HG02763 (cell line): ENCODE results near the gene SSH2.

Experiments used
- ATAC-seq: cut with Tn5 transposase; IDR thresholded peaks from one replicate; pipeline ENCODE4 v1.9.1; 2021; ENCODE audit warnings: mild to moderate bottlenecking, moderate library complexity; ENCODE audit not compliant: unreplicated experiment

SSH2 gene

DNA sequence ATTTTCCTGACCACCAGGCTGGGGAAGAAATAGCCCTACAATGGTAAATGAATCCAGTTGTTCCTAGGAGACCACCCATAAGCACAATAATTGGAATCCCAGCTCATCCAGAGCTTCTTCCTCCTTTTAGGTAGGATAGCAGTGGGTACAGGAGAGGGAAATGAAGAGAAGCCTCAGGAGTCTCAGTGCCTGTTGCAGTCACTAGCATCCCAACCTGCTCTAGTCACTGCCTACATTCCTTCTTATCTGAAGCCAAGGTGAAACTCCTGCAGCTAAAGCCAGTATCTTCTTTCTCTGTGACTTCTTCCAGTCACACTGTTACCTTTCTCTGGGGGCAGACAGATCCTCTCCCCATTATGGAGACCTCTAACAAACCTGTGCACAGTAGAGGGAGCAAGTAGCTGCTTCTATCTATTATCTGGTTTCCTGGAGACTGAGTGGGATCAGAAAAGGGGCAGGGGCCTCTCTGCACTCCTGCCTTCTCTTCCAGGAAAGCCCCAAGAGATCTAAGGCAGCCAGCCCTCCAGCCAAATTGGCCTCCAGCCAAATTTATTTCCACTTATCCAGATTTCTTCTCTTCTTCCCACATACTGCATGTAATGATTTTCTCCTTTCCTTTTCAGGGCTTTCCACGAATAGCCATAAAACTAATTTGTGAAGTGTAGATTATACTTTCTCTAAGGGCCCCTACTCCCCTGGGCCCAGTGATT, 85.5 kb downstream of the SSH2 start:
- ATAC-seq, result no peak

DNA sequence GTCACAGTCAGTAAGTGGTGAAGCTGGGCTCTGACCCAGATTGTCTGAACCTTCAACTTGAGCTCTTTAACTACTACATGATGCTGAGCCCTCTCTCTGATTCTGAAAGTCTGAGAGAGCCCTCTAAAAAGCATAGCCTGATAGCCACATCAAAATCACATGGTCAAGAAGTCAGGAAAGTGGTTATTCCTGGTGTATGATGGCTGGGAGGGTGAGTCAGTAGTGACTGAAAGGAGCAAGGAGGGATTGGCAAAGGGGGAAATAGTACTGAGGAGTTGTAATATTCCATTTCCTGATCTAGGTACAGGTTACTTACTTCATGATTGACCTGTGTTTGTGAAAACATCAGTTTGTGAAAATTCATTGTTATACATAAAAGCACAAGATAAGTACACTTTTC, 89.1 kb downstream of the SSH2 start:
- ATAC-seq, result no peak

DNA sequence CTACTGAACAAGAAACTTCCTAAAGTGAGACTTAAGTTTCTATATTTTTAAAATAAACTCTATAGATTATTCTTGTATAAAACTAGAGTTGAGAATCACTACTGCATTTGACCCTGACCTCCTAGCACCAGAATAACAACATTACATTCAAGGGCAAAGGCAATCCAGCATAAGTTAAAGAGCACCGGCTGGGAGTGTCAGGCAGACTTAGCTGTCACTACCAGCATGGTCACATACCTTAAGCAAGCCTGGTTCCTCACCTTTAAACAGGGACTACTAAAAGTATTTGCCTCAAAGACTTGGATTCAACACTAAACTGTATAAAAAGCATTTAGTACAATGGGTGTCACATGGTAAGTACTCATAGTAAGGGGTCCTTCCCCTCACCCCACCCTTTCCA, 90.4 kb downstream of the SSH2 start:
- ATAC-seq, result no peak

DNA sequence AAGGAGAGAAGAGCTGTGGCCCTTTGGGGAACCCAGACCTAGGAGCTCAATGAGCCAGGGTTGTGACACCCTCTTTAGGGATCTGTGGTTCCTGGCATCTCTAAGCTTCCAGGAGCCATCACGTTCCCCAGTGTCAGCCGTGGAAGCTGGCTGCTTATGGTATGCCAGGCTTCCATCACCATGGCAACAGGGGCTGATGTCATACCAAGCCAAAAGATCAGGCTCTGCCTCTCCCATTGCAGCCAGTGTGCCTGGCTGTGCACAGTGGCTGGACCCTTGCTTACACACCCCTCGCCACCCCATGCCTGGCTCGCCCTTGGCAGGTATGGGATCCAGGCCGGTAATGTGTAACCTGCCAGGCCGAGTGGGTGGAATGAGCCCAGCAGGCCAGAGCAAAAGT, 91.1 kb downstream of the SSH2 start:
- ATAC-seq, result no peak

DNA sequence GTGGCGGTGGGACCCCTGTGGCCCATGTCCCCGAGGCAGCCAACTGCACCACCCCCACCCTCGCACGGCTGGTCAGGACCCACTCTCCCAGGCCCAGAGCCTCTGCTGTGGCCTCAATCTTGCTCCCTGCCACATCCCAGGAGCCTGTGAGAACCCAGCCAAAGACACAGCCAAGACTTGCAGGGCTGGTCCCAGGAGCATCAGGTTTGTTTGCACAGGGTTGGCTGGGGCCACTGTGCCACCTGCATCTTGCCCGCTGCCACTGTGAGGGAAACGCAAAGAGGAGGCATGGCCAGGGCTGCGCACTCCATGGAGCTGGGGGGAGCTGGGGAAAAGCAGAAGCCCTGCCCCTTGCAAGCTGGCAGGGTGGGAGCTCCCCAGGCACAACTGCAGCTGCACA, 92.5 kb downstream of the SSH2 start:
- no peak for ATAC-seq

DNA sequence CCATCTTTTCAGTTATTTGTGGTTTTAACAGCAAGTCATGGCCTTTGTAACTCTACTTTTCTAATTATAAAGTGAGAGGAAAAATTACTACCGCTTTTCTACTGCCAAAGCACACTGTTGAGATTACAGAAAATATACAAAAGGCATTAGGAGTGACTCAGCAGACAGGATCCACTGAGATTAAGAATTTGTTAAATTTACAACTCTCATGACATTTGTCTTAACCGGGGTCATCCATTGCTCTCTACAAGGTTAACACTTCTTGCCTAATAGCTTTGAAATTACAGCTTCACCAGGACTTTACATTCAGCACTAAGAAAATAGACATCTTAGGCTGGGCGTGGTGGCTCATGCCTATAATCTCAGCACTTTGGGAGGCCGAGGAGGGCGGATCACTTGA, 93.4 kb downstream of the SSH2 start:
- ATAC-seq, result no peak

DNA sequence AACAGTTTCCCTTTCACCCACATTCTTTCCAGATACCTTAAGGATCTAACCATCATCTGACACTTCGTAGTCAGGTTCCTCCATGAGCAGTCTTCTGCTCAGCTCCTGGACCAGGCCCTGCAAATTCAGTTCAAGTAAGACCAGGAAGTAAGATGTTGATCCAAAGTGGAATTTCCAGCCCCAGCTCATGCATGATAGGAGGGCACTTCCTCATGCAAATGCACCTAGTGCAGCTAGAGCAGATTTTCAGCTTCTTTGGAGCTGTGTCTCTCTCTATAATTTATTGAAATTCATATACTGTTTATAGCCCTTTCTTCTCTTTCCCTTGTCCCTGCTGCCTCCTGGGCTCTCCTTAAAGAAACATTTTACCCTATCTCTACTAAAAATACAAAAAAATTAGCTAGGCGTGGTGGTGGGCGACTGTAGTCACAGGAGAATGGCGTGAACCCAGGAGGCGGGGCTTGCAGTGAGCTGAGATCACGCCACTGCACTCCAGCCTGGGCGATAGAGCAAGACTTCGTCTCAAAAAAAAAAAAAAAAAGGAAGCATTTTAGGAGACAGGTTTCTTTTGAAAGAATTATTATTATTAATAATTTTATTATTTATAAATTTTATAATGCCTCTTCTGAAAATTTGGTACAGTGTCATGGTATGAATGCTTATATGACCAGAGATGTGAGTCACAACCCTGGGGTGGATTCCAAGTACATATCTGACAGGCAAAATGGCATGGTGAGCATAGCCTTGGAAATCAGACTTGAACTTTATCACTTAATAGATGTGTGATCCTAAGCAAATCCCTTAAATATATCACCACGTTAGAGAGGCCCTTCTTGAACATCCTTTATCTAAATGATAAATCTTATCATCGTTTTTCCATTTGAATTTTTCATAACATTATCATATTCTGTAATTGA, 94.3 kb downstream of the SSH2 start:
- no peak for ATAC-seq

DNA sequence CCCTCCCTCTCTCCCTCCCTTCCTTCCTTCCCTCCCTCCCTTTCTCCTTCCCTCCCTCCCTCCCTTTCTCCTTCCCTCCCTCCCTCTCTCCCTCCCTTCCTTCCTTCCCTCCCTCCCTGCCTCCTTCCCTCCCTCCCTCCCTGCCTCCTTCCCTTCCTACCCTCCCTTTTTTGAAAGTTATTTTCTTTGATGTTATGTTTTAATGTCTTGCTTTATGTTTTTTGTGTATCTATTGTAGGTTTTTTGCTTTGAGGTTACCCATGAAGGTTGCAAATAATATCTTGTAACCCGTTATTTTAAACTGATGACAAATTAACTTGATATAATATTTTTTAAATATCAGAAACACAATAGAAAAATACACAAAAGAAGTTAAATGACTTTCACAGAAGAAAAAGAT, 96.2 kb downstream of the SSH2 start:
- ATAC-seq, result no peak

DNA sequence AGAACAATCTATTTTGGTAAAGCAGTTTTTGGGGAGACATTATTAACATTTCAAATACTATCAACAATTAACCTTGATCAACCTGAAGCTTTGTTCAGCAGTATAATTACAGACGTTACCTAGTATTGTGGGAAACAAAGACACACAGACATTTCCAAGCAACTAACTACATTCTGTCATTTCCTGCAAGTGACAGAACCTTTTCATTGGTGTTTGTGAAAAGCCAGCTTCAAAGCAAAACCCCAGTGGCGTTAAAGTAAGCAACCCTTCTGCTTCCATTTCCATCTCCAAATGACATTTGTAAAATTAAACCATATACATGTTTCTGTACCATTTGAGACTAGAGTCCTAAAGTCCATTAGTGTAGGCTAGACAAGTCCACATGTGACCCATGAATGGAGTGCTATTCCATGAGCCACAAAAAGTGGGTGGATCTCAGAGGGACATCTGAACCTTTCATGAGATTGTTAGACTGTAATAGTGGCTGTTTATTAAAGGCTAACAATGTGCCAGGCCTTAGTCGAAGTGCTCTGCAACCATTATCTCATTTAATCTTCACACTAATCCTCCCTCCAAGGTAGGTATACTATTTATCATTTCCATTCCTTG, 101.2 kb downstream of the SSH2 start:
- no peak for ATAC-seq

DNA sequence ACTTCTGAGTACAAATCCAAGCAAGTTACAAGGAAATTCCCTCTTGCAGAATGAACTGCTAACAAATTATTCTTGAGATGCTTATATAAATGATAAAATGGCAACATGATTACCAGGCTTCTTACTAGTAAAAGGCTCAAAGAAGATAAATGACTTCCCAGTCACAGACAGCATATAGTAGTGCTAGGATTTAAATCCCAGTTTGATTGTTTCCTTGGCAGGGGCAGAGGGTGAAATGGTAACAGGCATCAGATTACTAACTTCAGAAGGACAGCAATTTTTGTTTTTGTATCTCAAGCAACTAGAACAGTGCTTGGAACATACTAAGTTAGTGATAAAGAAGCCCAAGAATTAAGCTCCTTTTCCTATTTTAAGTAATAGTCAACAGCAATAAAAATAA, 102.8 kb downstream of the SSH2 start:
- no peak for ATAC-seq

DNA sequence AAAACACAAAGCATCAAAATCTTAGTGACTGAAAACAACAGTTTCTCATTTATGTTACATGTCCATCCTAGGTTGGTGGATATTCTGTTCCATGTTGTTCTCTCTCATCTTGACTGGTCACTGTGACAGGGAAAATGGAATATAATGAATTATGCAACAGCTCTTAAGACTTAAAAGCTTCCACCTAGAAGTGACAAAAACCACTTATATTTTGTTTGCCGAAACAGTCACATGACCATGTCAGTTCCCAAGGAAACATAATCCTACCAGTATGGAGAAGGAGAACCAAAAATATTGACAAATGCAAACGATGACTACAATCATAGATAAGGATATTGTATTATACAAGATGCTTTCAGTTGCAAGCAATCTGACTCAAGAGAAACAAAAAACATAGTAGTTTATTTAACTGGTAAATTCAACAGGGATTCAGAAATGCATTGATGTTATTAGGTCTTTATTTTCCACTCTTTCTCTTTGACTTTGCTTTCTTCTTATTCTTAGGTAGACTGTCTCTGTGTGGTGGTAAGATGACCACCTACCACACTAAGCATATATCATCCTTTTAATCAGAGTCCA, 103.8 kb downstream of the SSH2 start:
- no peak for ATAC-seq

DNA sequence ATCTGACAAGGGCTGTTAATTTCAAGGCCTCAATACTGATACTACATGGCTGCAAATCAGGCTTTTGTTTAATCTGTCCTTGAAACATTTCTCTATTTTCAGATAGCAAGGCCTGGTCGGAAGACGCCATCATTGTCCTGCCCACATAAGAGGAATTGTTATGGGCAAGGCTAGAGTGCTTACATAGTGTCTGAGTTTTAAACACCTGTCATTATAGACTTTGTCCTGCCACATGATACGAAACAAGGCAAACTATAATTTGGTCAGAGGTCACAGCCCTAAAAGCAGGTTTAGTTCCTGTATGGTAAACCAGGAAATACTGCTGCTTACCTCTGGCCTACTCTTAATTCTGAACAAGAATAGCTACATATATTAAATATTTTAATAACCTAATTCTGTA, 104.4 kb downstream of the SSH2 start:
- no peak for ATAC-seq

DNA sequence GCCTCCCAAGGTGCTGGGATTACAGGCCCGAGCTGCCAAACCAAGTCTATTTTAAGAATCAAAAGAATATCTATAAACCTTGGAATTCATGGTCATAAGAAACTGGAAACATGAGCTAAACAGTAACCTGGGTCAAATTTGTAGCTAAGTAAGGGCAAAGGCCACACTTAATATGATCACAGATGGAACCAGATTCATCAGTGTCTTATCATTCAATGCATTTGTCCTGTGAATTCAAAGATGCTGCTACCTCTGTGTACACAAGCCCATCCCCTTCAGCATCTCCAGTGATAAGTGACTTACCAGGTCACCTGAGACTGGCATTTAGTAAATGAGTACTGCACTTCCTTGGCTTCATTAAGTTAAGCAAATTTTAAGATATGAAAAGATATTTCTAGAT, 108.1 kb downstream of the SSH2 start:
- ATAC-seq, result no peak

DNA sequence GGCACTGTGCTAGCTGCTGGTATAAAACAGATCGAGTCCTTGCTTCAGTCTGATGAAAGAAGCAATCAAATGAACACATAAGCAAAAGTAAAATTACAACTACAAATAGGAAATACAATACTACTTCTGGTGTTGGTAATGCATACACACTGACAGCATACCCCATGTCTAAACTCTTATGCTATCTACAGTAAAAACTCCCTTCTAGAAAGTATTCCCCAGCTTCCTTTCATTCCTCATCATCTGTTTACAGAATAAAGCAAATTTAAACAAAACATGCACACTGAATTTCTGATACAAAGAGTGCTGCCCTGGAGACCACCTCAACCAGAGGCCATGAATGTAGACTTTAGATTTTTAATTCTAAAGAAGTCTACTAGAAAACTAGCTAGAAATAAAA, 109.6 kb downstream of the SSH2 start:
- ATAC-seq, result no peak

DNA sequence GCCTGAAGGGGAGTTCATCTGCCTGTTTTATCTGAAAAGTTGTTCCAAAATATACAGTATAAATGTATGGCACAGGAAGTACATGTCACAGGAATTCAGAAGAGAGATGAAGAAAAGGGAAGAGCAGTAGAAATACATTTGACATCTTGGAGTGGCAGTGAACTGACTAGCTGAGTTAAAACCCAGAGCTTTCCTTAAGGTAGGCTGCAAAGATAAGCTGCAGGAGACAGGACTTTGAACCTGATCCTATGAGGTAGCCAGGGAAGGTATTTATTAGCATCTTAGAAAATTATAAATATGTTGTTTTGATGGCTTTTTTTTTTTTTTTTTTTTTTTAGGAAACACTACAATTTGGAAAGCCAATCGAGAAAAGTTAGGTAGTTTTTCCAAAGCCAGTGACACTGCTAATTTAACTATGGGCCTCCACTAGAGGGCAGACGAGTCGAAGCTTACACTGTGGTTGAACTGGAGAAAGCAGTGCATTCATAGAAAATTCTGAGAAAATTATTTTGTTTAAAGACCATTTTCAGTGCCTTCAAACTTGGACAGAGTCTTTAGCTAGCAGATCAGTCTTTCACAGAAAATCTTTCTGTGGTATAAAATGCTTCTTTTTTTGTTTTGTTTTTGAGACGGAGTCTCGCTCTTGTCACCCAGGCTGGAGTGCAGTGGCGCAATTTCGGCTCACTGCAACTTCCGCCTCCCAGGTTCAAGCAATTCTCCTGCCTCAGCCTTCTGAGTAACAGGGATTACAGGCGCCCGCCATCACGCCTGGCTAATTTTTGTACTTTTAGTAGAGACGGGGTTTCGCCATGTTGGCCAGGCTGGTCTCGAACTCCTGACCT, 122.3 kb downstream of the SSH2 start:
- no peak for ATAC-seq

DNA sequence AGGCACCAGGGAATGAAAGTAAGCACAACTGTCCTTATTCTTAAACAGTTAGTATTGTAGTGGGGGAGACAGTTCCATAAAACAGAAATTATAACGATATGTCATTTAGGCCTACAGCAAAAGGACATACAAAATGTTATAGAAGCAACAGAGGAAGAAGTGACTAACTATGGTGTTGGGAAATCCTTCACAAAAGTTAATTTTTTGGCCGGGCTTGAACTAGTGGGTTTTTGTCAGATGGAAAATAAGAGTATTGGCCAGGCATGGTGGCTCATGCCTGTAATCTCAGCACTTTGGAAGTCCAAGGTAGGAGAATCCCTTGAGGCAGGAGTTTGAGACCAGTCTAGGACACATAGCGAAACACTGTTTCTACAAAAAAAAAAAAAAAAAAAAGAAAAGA, 127.8 kb downstream of the SSH2 start:
- ATAC-seq, result no peak

DNA sequence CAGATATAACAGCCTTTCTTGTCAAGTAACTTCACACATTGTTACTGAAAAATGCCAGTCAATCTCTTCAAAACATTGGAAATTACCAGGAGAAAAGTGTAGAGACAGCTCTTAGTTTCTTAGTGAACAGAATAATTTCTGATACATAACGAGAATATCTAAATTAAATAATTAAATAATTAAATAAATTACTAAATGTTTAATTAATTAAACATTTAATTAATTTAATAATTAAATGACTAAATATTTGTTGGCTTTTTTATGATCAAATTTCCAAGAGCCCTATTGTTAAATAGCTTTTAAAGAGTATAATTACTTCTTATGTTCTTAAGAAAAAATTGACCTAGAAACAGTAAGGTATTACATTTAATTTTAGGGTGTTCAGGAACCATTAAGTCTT, 129.6 kb downstream of the SSH2 start:
- no peak for ATAC-seq

DNA sequence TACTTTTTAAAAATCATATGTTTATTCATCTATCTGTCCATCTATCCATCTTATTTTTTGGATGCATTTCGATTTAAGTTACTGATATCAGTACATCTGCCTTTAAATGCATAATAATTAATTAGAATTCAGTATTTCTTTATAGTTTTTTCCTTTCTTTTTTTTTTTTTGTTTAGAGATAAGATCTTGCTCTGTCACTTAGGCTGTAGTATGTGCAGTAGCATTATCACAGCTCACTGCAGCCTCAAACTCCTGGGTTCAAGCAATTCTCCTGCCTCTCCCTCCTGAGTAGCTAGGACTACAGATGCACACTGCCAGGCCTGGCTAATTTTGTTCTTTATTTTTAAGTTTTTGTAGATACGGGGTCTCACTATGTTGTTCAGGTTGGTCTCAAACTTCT, 133.4 kb downstream of the SSH2 start:
- ATAC-seq, result no peak

DNA sequence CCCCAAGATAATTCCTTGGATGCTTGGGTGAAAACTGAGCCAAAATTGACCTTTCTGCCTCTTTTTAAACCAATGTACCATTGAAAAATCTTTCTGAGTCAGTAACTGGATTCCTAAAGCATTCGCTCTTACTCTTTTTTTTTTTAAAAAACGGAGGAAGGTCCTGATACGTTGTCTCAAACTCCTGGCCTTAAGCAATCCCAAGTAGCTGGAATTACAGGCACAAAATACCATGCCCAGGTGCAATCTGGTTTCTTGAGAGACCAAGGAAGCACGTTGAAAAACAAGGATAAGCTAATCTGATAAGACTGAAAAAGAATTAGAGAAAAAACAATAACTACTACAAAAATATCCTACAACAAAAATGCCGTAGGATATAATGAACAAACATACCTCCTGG, 136.5 kb downstream of the SSH2 start:
- ATAC-seq, result no peak

DNA sequence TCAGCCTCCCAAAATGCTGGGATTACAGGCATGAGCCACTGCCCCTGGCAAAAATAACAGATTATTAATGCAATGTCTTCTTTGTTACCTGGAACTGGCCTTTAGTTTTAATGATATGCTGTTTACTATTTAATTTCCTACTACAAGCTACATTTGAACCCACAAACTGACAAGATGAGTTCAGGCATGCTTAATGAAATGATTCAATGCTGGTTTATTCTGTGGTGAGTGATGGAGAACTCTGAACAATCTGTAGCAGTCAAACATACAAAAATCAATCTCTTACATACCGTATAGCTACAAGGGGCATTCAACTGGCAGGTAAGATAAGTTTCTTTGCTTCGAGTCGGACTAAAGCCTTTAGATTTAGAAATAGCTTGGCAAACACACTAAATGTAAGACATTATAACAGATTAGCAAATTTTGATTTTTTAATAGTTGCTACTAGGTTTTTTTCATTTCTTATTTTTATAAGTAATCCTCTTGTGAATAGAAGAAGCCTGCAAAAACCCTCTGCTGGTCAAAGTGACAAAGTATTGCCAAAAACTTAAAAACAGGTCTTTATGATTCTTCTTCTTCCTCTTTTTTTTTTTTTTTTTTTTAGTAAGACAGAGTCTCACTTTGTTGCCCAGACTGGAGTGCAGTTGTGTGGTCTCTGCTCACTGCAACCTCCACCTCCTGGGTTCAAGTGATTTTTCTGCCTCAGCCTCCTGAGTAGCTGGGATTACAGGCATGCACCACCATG, 138.5 kb downstream of the SSH2 start:
- ATAC-seq, result no peak
